HG03521 (cell line): Measurements from ENCODE around the gene CNDP1.

Experiments used
- ATAC-seq: cut with Tn5 transposase; IDR thresholded peaks from one replicate; pipeline ENCODE4 v1.9.1; 2021; ENCODE audit warnings: mild to moderate bottlenecking, moderate library complexity; ENCODE audit not compliant: unreplicated experiment

CNDP1 gene

GRCh38 chr18:74623047-74623816 is 88.9 kb downstream of the CNDP1 start:
- ATAC-seq: no peak

- no peak for ATAC-seq
Measured at GRCh38 chr18:74624466-74624865, 90.2 kb downstream of the CNDP1 start.

GRCh38 chr18:74625157-74625556 is 90.9 kb downstream of the CNDP1 start:
- no peak for ATAC-seq

- ATAC-seq: no peak
Measured at GRCh38 chr18:74626049-74626874, 92.0 kb downstream of the CNDP1 start.

GRCh38 chr18:74630804-74631203 is 96.5 kb downstream of the CNDP1 start:
- no peak for ATAC-seq

- ATAC-seq: no peak
Measured at GRCh38 chr18:74631212-74631611, 96.9 kb downstream of the CNDP1 start.

- ATAC-seq: no peak
Measured at GRCh38 chr18:74631623-74632350, 97.5 kb downstream of the CNDP1 start.

- ATAC-seq: no peak
Measured at GRCh38 chr18:74632351-74632679, 98.0 kb downstream of the CNDP1 start.

- ATAC-seq: no peak
Measured at GRCh38 chr18:74632856-74633255, 98.6 kb downstream of the CNDP1 start.

GRCh38 chr18:74633652-74634352 is 99.5 kb downstream of the CNDP1 start:
- no peak for ATAC-seq

- ATAC-seq: no peak
Measured at GRCh38 chr18:74635224-74635975, 101.1 kb downstream of the CNDP1 start.
